Suprapubic skin (tissue), 4 donors: ENCODE measurements around the gene RTL9. TPM values are rescaled to one million over a fixed set of nuclear protein-coding genes. Genes with fewer than 3 reads are reported as not detected.

Experiments used
- DNase-seq, 2 donors: peaks; one replicate each; pipeline ENCODE4 v3.0.0-alpha.2; 2019; ENCODE audit warnings: low spot score in 2 of 2
- H3K27ac ChIP-seq: fragments of 200-600 bp; sonication (generic); one replicate; pipeline ENCODE4 v1.5.1; 2019
- H3K27me3 ChIP-seq: fragments of 200-600 bp; sonication (generic); one replicate; pipeline ENCODE4 v1.5.1; 2019
- H3K36me3 ChIP-seq: fragments of 200-600 bp; sonication (generic); one replicate; pipeline ENCODE4 v1.5.1; 2019
- H3K4me1 ChIP-seq: fragments of 200-600 bp; sonication (generic); one replicate; pipeline ENCODE4 v1.5.1; 2019
- H3K4me3 ChIP-seq: fragments of 200-600 bp; sonication (generic); one replicate; pipeline ENCODE4 v1.5.1; 2019; ENCODE audit warnings: mild to moderate bottlenecking
- H3K9me3 ChIP-seq: fragments of 200-600 bp; sonication (generic); one replicate; pipeline ENCODE4 v1.5.1; 2019
- EP300 ChIP-seq: sonication (generic); formaldehyde crosslinking; IDR thresholded peaks from one replicate; pipeline ENCODE4 v1.6.1; 2017; ENCODE audit warnings: antibody characterized with exemption
- POLR2A ChIP-seq, 2 donors: fragments of 450-650 bp; IDR thresholded peaks; one replicate each; pipeline ENCODE4 v1.6.1; 2017; ENCODE audit warnings: antibody characterized with exemption in 2 of 2, mild to moderate bottlenecking in 2 of 2, moderate library complexity in 2 of 2
- POLR2AphosphoS5 ChIP-seq, 3 donors: sonication (generic); formaldehyde crosslinking; IDR thresholded peaks; one replicate each; pipeline ENCODE4 v1.6.1; 2017; ENCODE audit warnings: antibody characterized with exemption in 3 of 3
- WGBS: methylation state at CpG from one replicate; pipeline ENCODE4 v1.1.5; 2018; 5-methylcytosine and 5-hydroxymethylcytosine counted together
- total RNA-seq, 4 donors: library from RNA; depleted of rRNA; stranded (reverse); fragments of >200 nt; gene quantifications; one replicate each; pipeline ENCODE4 v1.1.0, GENCODE V29; 2016
- TF ChIP-seq, protein P1 (sequence below), 2 donors: fragments of 200-600 bp in 1 of 2; fragments of 450-650 bp in 1 of 2; sonication (generic) in 1 of 2; IDR thresholded peaks; one replicate each; pipeline ENCODE4 v1.5.1; 2016 to 2019; ENCODE audit warnings: antibody characterized with exemption in 2 of 2, mild to moderate bottlenecking in 1 of 2, moderate library complexity in 1 of 2

The RTL9 gene
- total RNA-seq, result under 1 TPM in 1 of 4 donors, not detected in 3; 0.16 TPM

DNA sequence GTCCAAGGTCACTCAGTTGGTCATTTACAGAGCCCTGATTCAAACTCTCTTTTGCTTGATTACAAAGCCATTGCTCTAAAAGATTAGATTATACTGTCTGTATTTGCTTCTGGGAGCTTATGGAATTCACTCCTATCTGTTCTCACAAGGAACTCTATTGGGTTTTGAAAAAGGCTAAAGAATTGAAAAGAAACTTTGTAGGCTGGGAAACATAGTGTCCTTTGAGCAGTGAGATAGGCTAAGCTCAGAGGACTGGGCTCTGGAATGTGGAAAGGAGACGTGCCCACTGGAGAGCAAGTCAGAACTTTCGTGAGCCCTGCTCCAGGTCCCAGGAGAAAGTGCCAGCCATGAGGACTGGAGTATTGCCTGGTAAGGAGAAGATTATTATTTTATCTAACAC is at the start of gene RTL9:
TSS of gene RTL9 (plus strand) at position 301 of the 400 bp plus-strand sequence. CDS start 91,770 bp downstream, outside the sequence.
- H3K27ac ChIP-seq, result no peak within 1 kb of the TSS
- no peak for DNase-seq
- TF ChIP-seq POLR2AphosphoS5 (IDR thresholded peaks at IDR 0.05) (no peak), EP300 (no peak), POLR2A (IDR thresholded peaks at IDR 0.05) (no peak)
- TF ChIP-seq, protein P1, sequence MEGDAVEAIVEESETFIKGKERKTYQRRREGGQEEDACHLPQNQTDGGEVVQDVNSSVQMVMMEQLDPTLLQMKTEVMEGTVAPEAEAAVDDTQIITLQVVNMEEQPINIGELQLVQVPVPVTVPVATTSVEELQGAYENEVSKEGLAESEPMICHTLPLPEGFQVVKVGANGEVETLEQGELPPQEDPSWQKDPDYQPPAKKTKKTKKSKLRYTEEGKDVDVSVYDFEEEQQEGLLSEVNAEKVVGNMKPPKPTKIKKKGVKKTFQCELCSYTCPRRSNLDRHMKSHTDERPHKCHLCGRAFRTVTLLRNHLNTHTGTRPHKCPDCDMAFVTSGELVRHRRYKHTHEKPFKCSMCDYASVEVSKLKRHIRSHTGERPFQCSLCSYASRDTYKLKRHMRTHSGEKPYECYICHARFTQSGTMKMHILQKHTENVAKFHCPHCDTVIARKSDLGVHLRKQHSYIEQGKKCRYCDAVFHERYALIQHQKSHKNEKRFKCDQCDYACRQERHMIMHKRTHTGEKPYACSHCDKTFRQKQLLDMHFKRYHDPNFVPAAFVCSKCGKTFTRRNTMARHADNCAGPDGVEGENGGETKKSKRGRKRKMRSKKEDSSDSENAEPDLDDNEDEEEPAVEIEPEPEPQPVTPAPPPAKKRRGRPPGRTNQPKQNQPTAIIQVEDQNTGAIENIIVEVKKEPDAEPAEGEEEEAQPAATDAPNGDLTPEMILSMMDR (IDR thresholded peaks at IDR 0.05), result no peak
- H3K9me3 ChIP-seq, result no peaks in the 10 kb centered on the region
- no peak within 1 kb of the TSS for H3K4me3 ChIP-seq
- 71% methylated on average over 2 of the region's 2 CpGs for WGBS
- no peaks in the 10 kb centered on the region for H3K4me1 ChIP-seq
- no peaks in the 10 kb centered on the region for H3K27me3 ChIP-seq
- no peaks in the 10 kb centered on the region for H3K36me3 ChIP-seq

DNA sequence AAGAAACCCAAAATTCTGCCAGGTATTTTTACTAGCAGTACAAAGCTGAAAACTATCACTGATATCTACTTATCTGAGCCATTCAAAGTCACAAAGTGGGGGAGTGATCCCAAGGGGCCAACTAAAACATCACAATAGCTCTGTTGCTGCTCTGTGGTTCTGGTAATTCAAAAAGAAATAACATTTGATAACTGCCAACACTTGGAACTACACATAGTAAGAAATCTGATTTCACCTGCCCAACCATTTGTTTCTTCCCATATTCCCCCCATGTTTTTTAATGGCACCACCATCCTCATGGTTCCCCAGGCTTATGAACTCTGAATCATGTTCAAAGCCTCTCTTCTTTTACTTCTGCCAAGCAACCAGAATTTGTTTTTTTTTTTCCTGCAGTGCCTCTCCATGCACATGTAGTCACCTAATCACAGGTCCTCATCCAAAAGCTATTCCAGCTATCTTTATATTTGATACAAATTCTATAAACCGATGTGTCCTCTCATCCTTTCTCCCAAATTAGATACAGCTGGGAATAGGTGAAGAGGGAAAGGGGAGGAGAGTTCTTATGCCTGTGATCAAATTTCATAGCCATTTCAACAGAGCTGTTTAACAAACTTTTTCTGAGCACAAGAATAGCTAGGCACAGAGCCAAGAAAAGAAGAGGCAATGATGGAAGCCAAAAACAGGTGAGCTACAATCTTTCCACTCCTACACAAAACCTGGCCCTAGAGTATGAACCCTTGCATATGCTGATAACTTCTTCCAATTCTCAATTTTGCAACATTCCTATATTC is 48.5 kb upstream of the RTL9 start:
- Histone ChIP-seq H3K27ac (no peak overlapping the region), H3K4me1 (peaks cover 4% of the 10 kb centered on the region), H3K36me3 (no peaks in the 10 kb centered on the region), H3K27me3 (no peaks in the 10 kb centered on the region), H3K9me3 (no peaks in the 10 kb centered on the region), H3K4me3 (no peak overlapping the region)
- TF ChIP-seq POLR2A (IDR thresholded peaks at IDR 0.05), result no peak
- TF ChIP-seq POLR2AphosphoS5 (IDR thresholded peaks at IDR 0.05), result no peak
- TF ChIP-seq, protein P1 (IDR thresholded peaks at IDR 0.05), result no peak
- no peak for TF ChIP-seq EP300
- no peak for DNase-seq
- 63% methylated on average over 1 of the region's 1 CpG for WGBS

DNA sequence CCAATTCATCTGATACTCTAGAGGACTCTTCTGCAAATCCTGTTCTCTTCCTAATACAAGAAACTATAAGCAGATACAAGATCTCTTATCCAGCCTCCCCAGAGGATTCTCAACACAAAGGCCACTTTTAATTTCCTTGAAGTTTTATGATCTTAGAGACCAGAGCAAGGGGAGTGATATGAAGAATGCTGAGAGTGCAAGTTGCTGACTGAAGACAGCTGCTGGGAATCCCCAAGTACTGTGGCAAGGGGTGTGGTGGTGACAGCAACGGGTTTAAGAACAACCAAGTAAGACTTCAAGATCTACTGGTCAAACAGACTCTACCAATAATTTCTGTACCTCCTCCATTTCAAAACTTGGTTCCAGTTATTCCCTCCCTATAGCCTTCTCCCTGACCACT is 47.8 kb upstream of the RTL9 start:
- TF ChIP-seq POLR2A (IDR thresholded peaks at IDR 0.05) (no peak), EP300 (no peak), POLR2AphosphoS5 (IDR thresholded peaks at IDR 0.05) (no peak)
- TF ChIP-seq, protein P1 (IDR thresholded peaks at IDR 0.05), result no peak
- no peaks in the 10 kb centered on the region for H3K27me3 ChIP-seq
- DNase-seq, result no peak

DNA sequence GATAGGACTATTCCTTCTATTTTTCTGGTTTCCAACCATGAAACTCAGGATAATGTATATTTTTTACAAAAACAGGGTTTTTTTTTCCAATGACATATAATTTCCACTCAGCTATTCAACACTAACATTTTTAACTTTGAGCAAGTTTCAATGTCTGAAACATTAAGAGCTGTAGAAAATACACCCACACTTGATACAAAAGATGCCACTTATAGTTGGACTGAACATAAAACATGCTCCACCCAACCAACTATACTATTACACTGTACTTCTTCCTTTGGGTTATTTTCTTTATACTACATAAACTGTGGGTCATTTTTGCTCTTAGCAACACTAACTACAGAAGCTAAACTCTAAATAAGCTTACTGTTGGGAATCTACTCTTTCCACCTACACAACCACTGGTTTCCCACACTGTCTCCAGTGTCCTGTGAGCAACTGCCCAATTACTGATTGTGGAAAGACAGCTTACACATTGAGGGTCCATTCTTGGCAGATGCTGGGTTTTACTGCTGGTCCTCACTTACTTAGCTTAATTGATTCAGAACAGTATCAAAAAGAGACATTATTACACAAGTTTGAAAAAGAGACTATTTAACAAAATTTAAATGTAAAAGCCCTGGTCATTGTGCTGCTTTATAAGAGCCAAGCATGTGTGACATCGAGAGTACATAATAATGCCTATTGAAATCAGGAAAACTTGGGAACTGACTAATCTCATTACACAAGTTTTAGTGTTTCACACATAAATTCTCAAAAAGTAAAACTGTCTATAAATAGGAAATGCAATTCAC is 47.0 kb upstream of the RTL9 start:
- peaks cover 4% of the 10 kb centered on the region for H3K4me1 ChIP-seq
- 76% methylated on average over 1 of the region's 1 CpG for WGBS
- no peaks in the 10 kb centered on the region for H3K9me3 ChIP-seq
- H3K27ac ChIP-seq, result no peak overlapping the region
- H3K4me3 ChIP-seq, result no peak overlapping the region
- DNase-seq, result no peak
- H3K27me3 ChIP-seq, result no peaks in the 10 kb centered on the region
- no peak for TF ChIP-seq EP300
- no peak for TF ChIP-seq POLR2A (IDR thresholded peaks at IDR 0.05)
- TF ChIP-seq, protein P1 (IDR thresholded peaks at IDR 0.05), result no peak
- no peak for TF ChIP-seq POLR2AphosphoS5 (IDR thresholded peaks at IDR 0.05)
- H3K36me3 ChIP-seq, result no peaks in the 10 kb centered on the region

More for the DNA sequence above, 47.8 kb upstream of the RTL9 start:
- Histone ChIP-seq H3K9me3 (no peaks in the 10 kb centered on the region), H3K4me1 (peaks cover 4% of the 10 kb centered on the region), H3K4me3 (no peak overlapping the region), H3K27ac (no peak overlapping the region), H3K36me3 (no peaks in the 10 kb centered on the region)
- 25% methylated on average over 1 of the region's 1 CpG for WGBS

DNA sequence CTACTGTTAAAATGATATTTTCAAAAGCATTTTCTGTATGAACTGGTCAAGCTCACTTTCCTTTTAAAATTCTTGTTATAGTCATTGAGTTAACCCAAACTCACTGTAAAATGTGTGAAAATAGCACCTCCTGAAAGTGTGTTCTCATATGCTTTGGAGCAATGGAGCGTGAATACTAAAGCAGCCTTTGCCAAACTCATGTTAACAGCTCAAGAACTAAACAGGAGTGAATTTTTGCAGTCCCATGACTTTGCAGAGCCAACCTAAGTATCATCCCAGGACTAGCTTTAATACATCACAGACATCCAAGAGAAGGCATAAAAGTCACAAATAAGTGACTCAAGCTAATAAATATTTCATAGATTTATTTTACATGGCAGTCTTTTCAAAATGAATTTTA is 43.1 kb upstream of the RTL9 start:
- Histone ChIP-seq H3K4me3 (no peak overlapping the region), H3K27me3 (no peaks in the 10 kb centered on the region), H3K9me3 (no peaks in the 10 kb centered on the region), H3K27ac (no peak overlapping the region), H3K4me1 (peaks cover 12% of the 10 kb centered on the region), H3K36me3 (no peaks in the 10 kb centered on the region)
- no peak for DNase-seq
- TF ChIP-seq, protein P1 (IDR thresholded peaks at IDR 0.05), result no peak
- TF ChIP-seq POLR2A (IDR thresholded peaks at IDR 0.05), result no peak
- no peak for TF ChIP-seq POLR2AphosphoS5 (IDR thresholded peaks at IDR 0.05)
- TF ChIP-seq EP300, result no peak
- 44% methylated on average over 1 of the region's 1 CpG for WGBS
